Measurements from ENCODE around the gene RAMP1. TPM values are rescaled to one million over a fixed set of nuclear protein-coding genes. Genes with fewer than 3 reads are reported as not detected.

Gene RAMP1
- total RNA-seq, 2 experiments from 2014 or later: 1.0 to 1.4 TPM

- H3K27me3 Mint-ChIP-seq: peaks cover 4% of the 10 kb centered on the region
- ChIA-PET POLR2A (interaction anchor here (1.3 to 2.7 kb wide), 2 partner anchors 10 to 83 kb away, joined by 3 to 7 read pairs; no protein-coding TSS in a partner anchor), CTCF (interaction anchor here (0.6 to 2.5 kb wide), 10 partner anchors 8 to 339 kb away, joined by 3 to 19 read pairs (median 4); no protein-coding TSS in a partner anchor)
- H3K36me3 Mint-ChIP-seq (ENCODE audit: low read depth): no peaks in the 10 kb centered on the region
- peak overlapping the region; percentile 13 for H3K4me3 Mint-ChIP-seq
- peak overlapping the region; percentile 69 for H3K27ac Mint-ChIP-seq
- peaks cover 2% of the 10 kb centered on the region for H3K9me3 Mint-ChIP-seq
- no peak for TF ChIP-seq CTCF (IDR thresholded peaks at IDR 0.05)
- no peak for DNase-seq
- peaks cover 27% of the 10 kb centered on the region for H3K4me1 Mint-ChIP-seq (ENCODE audit: low read depth)
- ATAC-seq: no peak
- intact Hi-C loops (cut with micrococcal nuclease): loop anchor here (10.0 kb wide), 1 partner anchor 81 kb away; no protein-coding TSS in a partner anchor
Observed at GRCh38 chr2:237924164-237924534, 64.7 kb downstream of the RAMP1 start.

- ATAC-seq (no peak), DNase-seq (peak; percentile 22)
- Mint-ChIP-seq H3K4me1 (ENCODE audit: low read depth) (peaks cover 27% of the 10 kb centered on the region), H3K27me3 (no peaks in the 10 kb centered on the region), H3K27ac (no peak overlapping the region), H3K4me3 (no peak overlapping the region), H3K9me3 (peaks cover 2% of the 10 kb centered on the region), H3K36me3 (ENCODE audit: low read depth) (no peaks in the 10 kb centered on the region)
- no peak for TF ChIP-seq CTCF (IDR thresholded peaks at IDR 0.05)
- ChIA-PET CTCF (interaction anchor here (1.5 kb wide), 1 partner anchor 212 kb away, joined by 3 read pairs; no protein-coding TSS in a partner anchor), POLR2A (interaction anchor here (0.7 to 1.3 kb wide), 3 partner anchors 22 to 77 kb away, joined by 3 to 5 read pairs (median 3); no protein-coding TSS in a partner anchor)
- intact Hi-C loops (cut with micrococcal nuclease): loop anchor here (10.0 kb wide), 1 partner anchor 78 kb away; no protein-coding TSS in a partner anchor
Observed at GRCh38 chr2:237927135-237927534, 67.7 kb downstream of the RAMP1 start.

GRCh38 chr2:237927986-237928385 lies 68.6 kb downstream of the RAMP1 start:
- Mint-ChIP-seq H3K27ac (no peak overlapping the region), H3K9me3 (peaks cover 2% of the 10 kb centered on the region), H3K4me1 (ENCODE audit: low read depth) (peaks cover 28% of the 10 kb centered on the region), H3K27me3 (no peaks in the 10 kb centered on the region), H3K4me3 (no peak overlapping the region), H3K36me3 (ENCODE audit: low read depth) (no peaks in the 10 kb centered on the region)
- ChIA-PET CTCF (no interaction called here), POLR2A (interaction anchor here (0.6 kb wide), 1 partner anchor 208 kb away, joined by 3 read pairs; no protein-coding TSS in a partner anchor)
- no peak for TF ChIP-seq CTCF (IDR thresholded peaks at IDR 0.05)
- ATAC-seq: no peak
- intact Hi-C loops (cut with micrococcal nuclease): loop anchor here (10.0 kb wide), 1 partner anchor 77 kb away; no protein-coding TSS in a partner anchor
- no peak for DNase-seq

GRCh38 chr2:237929979-237930378 lies 70.6 kb downstream of the RAMP1 start:
- ChIA-PET POLR2A (no interaction called here), CTCF (no interaction called here)
- intact Hi-C loops (cut with micrococcal nuclease): loop anchor here (10.0 kb wide), 1 partner anchor 75 kb away; no protein-coding TSS in a partner anchor
- no peak for DNase-seq
- no peak for TF ChIP-seq CTCF (IDR thresholded peaks at IDR 0.05)
- ATAC-seq: no peak
- H3K36me3 Mint-ChIP-seq (ENCODE audit: low read depth): no peaks in the 10 kb centered on the region
- no peaks in the 10 kb centered on the region for H3K27me3 Mint-ChIP-seq
- H3K4me1 Mint-ChIP-seq (ENCODE audit: low read depth): peaks cover 26% of the 10 kb centered on the region
- H3K27ac Mint-ChIP-seq: no peak overlapping the region
- H3K9me3 Mint-ChIP-seq: peaks cover 2% of the 10 kb centered on the region
- no peak overlapping the region for H3K4me3 Mint-ChIP-seq

- H3K9me3 Mint-ChIP-seq: peaks cover 2% of the 10 kb centered on the region
- ChIA-PET POLR2A (interaction anchor here (1.1 to 1.2 kb wide), 2 partner anchors 8 to 11 kb away, joined by 4 to 7 read pairs; no protein-coding TSS in a partner anchor), CTCF (interaction anchor here (1.3 kb wide), 1 partner anchor 186 kb away, joined by 4 read pairs; no protein-coding TSS in a partner anchor)
- no peaks in the 10 kb centered on the region for H3K36me3 Mint-ChIP-seq (ENCODE audit: low read depth)
- no peak for ATAC-seq
- DNase-seq: no peak
- TF ChIP-seq CTCF (IDR thresholded peaks at IDR 0.05): no peak
- intact Hi-C loops (cut with micrococcal nuclease): no loop called here
- no peak overlapping the region for H3K27ac Mint-ChIP-seq
- H3K4me1 Mint-ChIP-seq (ENCODE audit: low read depth): peaks cover 24% of the 10 kb centered on the region
- H3K4me3 Mint-ChIP-seq: no peak overlapping the region
- H3K27me3 Mint-ChIP-seq: no peaks in the 10 kb centered on the region
Observed at GRCh38 chr2:237931205-237931721, 71.8 kb downstream of the RAMP1 start.
